IgD-negative memory B cell (primary cell): ENCODE data around the gene P3H4. TPM values are rescaled to one million over a fixed set of nuclear protein-coding genes. Genes with fewer than 3 reads are reported as not detected.
"Not testable (repeated sequence)": the region's sequence is repeated elsewhere in the genome, so short reads cannot be mapped to it uniquely, and the experiment has no call there.

Experiments used
- H3K27ac Mint-ChIP-seq, 3 donors: one replicate each; pipeline ENCODE4 v1.8.0; 2020 to 2022; ENCODE audit warnings: mild to moderate bottlenecking in 3 of 3, mixed read lengths in 3 of 3, moderate library complexity in 1 of 3
- H3K27me3 Mint-ChIP-seq: one replicate; pipeline ENCODE4 v1.8.0; 2021; ENCODE audit warnings: mixed read lengths
- H3K36me3 Mint-ChIP-seq: one replicate; pipeline ENCODE4 v1.8.0; 2020; ENCODE audit warnings: mild to moderate bottlenecking, mixed read lengths
- H3K4me1 Mint-ChIP-seq, 3 donors: one replicate each; pipeline ENCODE4 v1.8.0; 2020 to 2022; ENCODE audit warnings: mixed read lengths in 3 of 3, mild to moderate bottlenecking in 1 of 3
- H3K4me3 Mint-ChIP-seq, 4 donors: one replicate each; pipeline ENCODE4 v1.8.0; 2020 to 2022; ENCODE audit warnings: mild to moderate bottlenecking in 4 of 4, mixed read lengths in 4 of 4, moderate library complexity in 3 of 4
- H3K9me3 Mint-ChIP-seq, 3 donors: one replicate each; pipeline ENCODE4 v1.8.0; 2020 to 2021; ENCODE audit warnings: mixed read lengths in 3 of 3, mild to moderate bottlenecking in 1 of 3
- polyA plus RNA-seq: library from polyadenylated mRNA; unstranded; fragments of 300-500 nt; fragmentation: Illumina TruSeq; gene quantifications from one replicate; pipeline ENCODE4 v1.2.3, GENCODE V29; 2021

P3H4 gene
- polyA plus RNA-seq: 1.5 TPM

GRCh38 chr17:41811549-41812380 lies at the start of gene P3H4:
Gene P3H4, minus strand, starts transcription at chr17:41811949. Its CDS starts 34 bp downstream, at chr17:41811915.
- Mint-ChIP-seq H3K4me1 (peaks cover 0 to 11% (median 11%) of the 10 kb centered on the region in 3 donors), H3K27me3 (peaks cover 6% of the 10 kb centered on the region), H3K9me3 (no peaks in the 10 kb centered on the region), H3K36me3 (no peaks in the 10 kb centered on the region), H3K4me3 (peak within 1 kb of the TSS; percentile 81 to 97 (median 90)), H3K27ac (peak within 1 kb of the TSS; percentile 66 to 89 (median 74))

- Mint-ChIP-seq H3K36me3 (peaks cover 6% of the 10 kb centered on the region), H3K27me3 (no peaks in the 10 kb centered on the region), H3K4me3 (peak overlapping the region in 2 of 4 donors; percentile 9 to 76), H3K27ac (peak overlapping the region in 1 of 3 donors; percentile 37), H3K4me1 (peaks cover 10 to 19% (median 18%) of the 10 kb centered on the region in 3 donors), H3K9me3 (no peaks in the 10 kb centered on the region)
Measured at GRCh38 chr17:41860254-41860931, 48.6 kb upstream of the P3H4 start.

- H3K9me3 Mint-ChIP-seq, H3K27me3 Mint-ChIP-seq: not testable (repeated sequence)
- Mint-ChIP-seq H3K36me3 (peaks cover 12% of the 10 kb centered on the region), H3K4me3 (peak overlapping the region in 2 of 4 donors; percentile 41 to 82), H3K27ac (peak overlapping the region in 1 of 3 donors; percentile 33), H3K4me1 (peaks cover 18 to 33% (median 27%) of the 10 kb centered on the region in 3 donors)
Measured at GRCh38 chr17:41851382-41851781, 39.6 kb upstream of the P3H4 start.

GRCh38 chr17:41849251-41849990 lies 37.7 kb upstream of the P3H4 start:
- peaks cover 4% of the 10 kb centered on the region for H3K36me3 Mint-ChIP-seq
- H3K27ac Mint-ChIP-seq: no peak overlapping the region

GRCh38 chr17:41848788-41849187 lies 37.0 kb upstream of the P3H4 start:
- Mint-ChIP-seq H3K4me1 (peaks cover 18 to 33% (median 27%) of the 10 kb centered on the region in 3 donors), H3K36me3 (peaks cover 4% of the 10 kb centered on the region), H3K4me3 (no peak overlapping the region), H3K27me3 (no peaks in the 10 kb centered on the region), H3K27ac (no peak overlapping the region), H3K9me3 (no peaks in the 10 kb centered on the region)

More at GRCh38 chr17:41849251-41849990, 37.7 kb upstream of the P3H4 start:
- no peaks in the 10 kb centered on the region for H3K27me3 Mint-ChIP-seq
- peak overlapping the region in 1 of 4 donors; percentile 29 for H3K4me3 Mint-ChIP-seq
- H3K4me1 Mint-ChIP-seq: peaks cover 18 to 33% (median 27%) of the 10 kb centered on the region in 3 donors
- no peaks in the 10 kb centered on the region for H3K9me3 Mint-ChIP-seq

- Mint-ChIP-seq H3K36me3 (no peaks in the 10 kb centered on the region), H3K27ac (no peak overlapping the region), H3K4me1 (peaks cover 10 to 14% (median 13%) of the 10 kb centered on the region in 3 donors), H3K27me3 (no peaks in the 10 kb centered on the region), H3K4me3 (no peak overlapping the region), H3K9me3 (no peaks in the 10 kb centered on the region)
Measured at GRCh38 chr17:41844971-41845370, 33.2 kb upstream of the P3H4 start.

- not testable (repeated sequence) for H3K9me3 Mint-ChIP-seq, H3K36me3 Mint-ChIP-seq, H3K4me3 Mint-ChIP-seq, H3K27ac Mint-ChIP-seq, H3K27me3 Mint-ChIP-seq, H3K4me1 Mint-ChIP-seq
Measured at GRCh38 chr17:41840781-41841180, 29.0 kb upstream of the P3H4 start.

GRCh38 chr17:41839448-41839847 lies 27.7 kb upstream of the P3H4 start:
- H3K36me3 Mint-ChIP-seq, H3K9me3 Mint-ChIP-seq, H3K27me3 Mint-ChIP-seq, H3K27ac Mint-ChIP-seq, H3K4me3 Mint-ChIP-seq: not testable (repeated sequence)
- H3K4me1 Mint-ChIP-seq: peaks cover 5 to 13% (median 11%) of the 10 kb centered on the region in 3 donors

- Mint-ChIP-seq H3K27me3 (no peaks in the 10 kb centered on the region), H3K9me3 (no peaks in the 10 kb centered on the region), H3K4me1 (peaks cover 5 to 13% (median 12%) of the 10 kb centered on the region in 3 donors), H3K27ac (peak within 1 kb of the TSS; percentile 32 to 47 (median 39)), H3K36me3 (peaks cover under 1% of the 10 kb centered on the region), H3K4me3 (peak within 1 kb of the TSS; percentile 80 to 95 (median 89))
Measured at GRCh38 chr17:41837761-41838538, 26.2 kb upstream of the P3H4 start, which contains the start of gene KLHL10. Gene KLHL10, plus strand, starts transcription at chr17:41837825. Its CDS starts 108 bp downstream, at chr17:41837933.

- Mint-ChIP-seq H3K36me3 (peaks cover 3% of the 10 kb centered on the region), H3K4me3 (peak overlapping the region; percentile 80 to 95 (median 89)), H3K27me3 (no peaks in the 10 kb centered on the region)
Measured at GRCh38 chr17:41836550-41837196, 24.9 kb upstream of the P3H4 start.

GRCh38 chr17:41835800-41836549 lies 24.2 kb upstream of the P3H4 start, which contains the start of gene NT5C3B:
Gene NT5C3B, minus strand, starts transcription at chr17:41836232. Its CDS starts 39 bp downstream, at chr17:41836193.
- Mint-ChIP-seq H3K36me3 (peaks cover 3% of the 10 kb centered on the region), H3K27ac (peak within 1 kb of the TSS in 1 of 3 donors; percentile 32), H3K4me1 (peaks cover 5 to 13% (median 12%) of the 10 kb centered on the region in 3 donors), H3K27me3 (no peaks in the 10 kb centered on the region), H3K4me3 (peak within 1 kb of the TSS; percentile 80 to 96 (median 90)), H3K9me3 (no peaks in the 10 kb centered on the region)

More at GRCh38 chr17:41836550-41837196, 24.9 kb upstream of the P3H4 start:
- Mint-ChIP-seq H3K9me3 (no peaks in the 10 kb centered on the region), H3K4me1 (peaks cover 5 to 13% (median 12%) of the 10 kb centered on the region in 3 donors), H3K27ac (peak overlapping the region in 1 of 3 donors; percentile 32)

- H3K27me3 Mint-ChIP-seq: no peaks in the 10 kb centered on the region
- peaks cover 3% of the 10 kb centered on the region for H3K36me3 Mint-ChIP-seq
- no peaks in the 10 kb centered on the region for H3K9me3 Mint-ChIP-seq
- no peak overlapping the region for H3K27ac Mint-ChIP-seq
- H3K4me1 Mint-ChIP-seq: peaks cover 5 to 13% (median 12%) of the 10 kb centered on the region in 3 donors
- H3K4me3 Mint-ChIP-seq: peak overlapping the region; percentile 80 to 96 (median 89)
Measured at GRCh38 chr17:41835214-41835799, 23.6 kb upstream of the P3H4 start.

- H3K36me3 Mint-ChIP-seq, H3K27me3 Mint-ChIP-seq, H3K4me3 Mint-ChIP-seq, H3K9me3 Mint-ChIP-seq, H3K27ac Mint-ChIP-seq, H3K4me1 Mint-ChIP-seq: not testable (repeated sequence)
Measured at GRCh38 chr17:41829961-41830360, 18.2 kb upstream of the P3H4 start.
